IPS-15b (cell line): Measurements from ENCODE around the gene GRID1.
"Not testable (repeated sequence)": the region's sequence is repeated elsewhere in the genome, so short reads cannot be mapped to it uniquely, and the experiment has no call there.

Source experiments
- H3K27me3 ChIP-seq: one replicate; pipeline ENCODE4 v1.6.1; 2013; ENCODE audit warnings: low read length; ENCODE audit not compliant: control insufficient read depth, insufficient read depth
- H3K36me3 ChIP-seq: one replicate; pipeline ENCODE4 v1.6.1; 2013; ENCODE audit warnings: low read length; ENCODE audit not compliant: control insufficient read depth, insufficient read depth
- H3K4me1 ChIP-seq: one replicate; pipeline ENCODE4 v1.6.1; 2013; ENCODE audit warnings: mild to moderate bottlenecking, low read length; ENCODE audit not compliant: control insufficient read depth, insufficient read depth
- H3K4me3 ChIP-seq: one replicate; pipeline ENCODE4 v1.5.1; 2013; ENCODE audit warnings: low read depth, low read length
- H3K9ac ChIP-seq: one replicate; pipeline ENCODE4 v1.6.1; 2013; ENCODE audit warnings: low read depth, mild to moderate bottlenecking, low read length
- H3K9me3 ChIP-seq: one replicate; pipeline ENCODE4 v1.6.1; 2013; ENCODE audit warnings: mild to moderate bottlenecking, low read length; ENCODE audit not compliant: control insufficient read depth, insufficient read depth

Gene GRID1

GRCh38 chr10:86083206-86083605 is 283.4 kb downstream of the GRID1 start:
- peaks cover 4% of the 10 kb centered on the region for H3K4me1 ChIP-seq

GRCh38 chr10:86082556-86082955 is 284.0 kb downstream of the GRID1 start:
- H3K27me3 ChIP-seq = no peaks in the 10 kb centered on the region
- H3K4me3 ChIP-seq = no peak overlapping the region
- H3K36me3 ChIP-seq = no peaks in the 10 kb centered on the region
- H3K9me3 ChIP-seq = no peaks in the 10 kb centered on the region
- peaks cover 4% of the 10 kb centered on the region for H3K4me1 ChIP-seq
- H3K9ac ChIP-seq = no peak overlapping the region

More at GRCh38 chr10:86083206-86083605, 283.4 kb downstream of the GRID1 start:
- H3K36me3 ChIP-seq = no peaks in the 10 kb centered on the region
- H3K9me3 ChIP-seq = no peaks in the 10 kb centered on the region
- no peak overlapping the region for H3K4me3 ChIP-seq
- H3K9ac ChIP-seq = no peak overlapping the region
- H3K27me3 ChIP-seq = no peaks in the 10 kb centered on the region

GRCh38 chr10:86079088-86079487 is 287.5 kb downstream of the GRID1 start:
- H3K9me3 ChIP-seq = no peaks in the 10 kb centered on the region
- H3K4me3 ChIP-seq = no peak overlapping the region
- no peaks in the 10 kb centered on the region for H3K36me3 ChIP-seq
- peaks cover 4% of the 10 kb centered on the region for H3K4me1 ChIP-seq
- no peak overlapping the region for H3K9ac ChIP-seq
- H3K27me3 ChIP-seq = no peaks in the 10 kb centered on the region

GRCh38 chr10:86078639-86079035 is 288.0 kb downstream of the GRID1 start:
- Histone ChIP-seq H3K9me3 (no peaks in the 10 kb centered on the region), H3K4me3 (no peak overlapping the region), H3K4me1 (peaks cover 4% of the 10 kb centered on the region), H3K27me3 (no peaks in the 10 kb centered on the region), H3K9ac (no peak overlapping the region), H3K36me3 (no peaks in the 10 kb centered on the region)

GRCh38 chr10:86077871-86078638 is 288.5 kb downstream of the GRID1 start:
- Histone ChIP-seq H3K9me3 (no peaks in the 10 kb centered on the region), H3K4me3 (no peak overlapping the region), H3K27me3 (no peaks in the 10 kb centered on the region), H3K36me3 (no peaks in the 10 kb centered on the region), H3K4me1 (peaks cover 4% of the 10 kb centered on the region), H3K9ac (no peak overlapping the region)

GRCh38 chr10:86077271-86077670 is 289.3 kb downstream of the GRID1 start:
- Histone ChIP-seq H3K4me1 (peaks cover 4% of the 10 kb centered on the region), H3K4me3 (no peak overlapping the region), H3K36me3 (no peaks in the 10 kb centered on the region), H3K27me3 (no peaks in the 10 kb centered on the region), H3K9me3 (no peaks in the 10 kb centered on the region), H3K9ac (no peak overlapping the region)

- H3K36me3 ChIP-seq, H3K27me3 ChIP-seq: not testable (repeated sequence)
Measured at GRCh38 chr10:86076497-86076896, 290.1 kb downstream of the GRID1 start.

GRCh38 chr10:86075512-86075911 is 291.1 kb downstream of the GRID1 start:
- H3K9ac ChIP-seq = no peak overlapping the region
- H3K27me3 ChIP-seq = no peaks in the 10 kb centered on the region
- no peaks in the 10 kb centered on the region for H3K36me3 ChIP-seq
- H3K4me1 ChIP-seq = peaks cover 4% of the 10 kb centered on the region
- no peak overlapping the region for H3K4me3 ChIP-seq
- no peaks in the 10 kb centered on the region for H3K9me3 ChIP-seq

More at GRCh38 chr10:86076497-86076896, 290.1 kb downstream of the GRID1 start:
- not testable (repeated sequence) for H3K9me3 ChIP-seq, H3K4me1 ChIP-seq, H3K9ac ChIP-seq, H3K4me3 ChIP-seq

- Histone ChIP-seq H3K9me3 (no peaks in the 10 kb centered on the region), H3K4me1 (peaks cover 3% of the 10 kb centered on the region), H3K4me3 (no peak overlapping the region), H3K27me3 (no peaks in the 10 kb centered on the region), H3K9ac (no peak overlapping the region), H3K36me3 (no peaks in the 10 kb centered on the region)
Measured at GRCh38 chr10:86074294-86074693, 292.3 kb downstream of the GRID1 start.

GRCh38 chr10:86073199-86073977 is 293.2 kb downstream of the GRID1 start:
- no peaks in the 10 kb centered on the region for H3K9me3 ChIP-seq
- H3K9ac ChIP-seq = no peak overlapping the region
- no peaks in the 10 kb centered on the region for H3K4me1 ChIP-seq
- no peaks in the 10 kb centered on the region for H3K36me3 ChIP-seq
- H3K27me3 ChIP-seq = no peaks in the 10 kb centered on the region
- H3K4me3 ChIP-seq = no peak overlapping the region

GRCh38 chr10:86072413-86072812 is 294.2 kb downstream of the GRID1 start:
- Histone ChIP-seq H3K9me3 (no peaks in the 10 kb centered on the region), H3K9ac (no peak overlapping the region), H3K27me3 (no peaks in the 10 kb centered on the region), H3K4me1 (no peaks in the 10 kb centered on the region), H3K4me3 (no peak overlapping the region), H3K36me3 (no peaks in the 10 kb centered on the region)

GRCh38 chr10:86071758-86072157 is 294.8 kb downstream of the GRID1 start:
- no peaks in the 10 kb centered on the region for H3K4me1 ChIP-seq
- no peaks in the 10 kb centered on the region for H3K9me3 ChIP-seq
- H3K36me3 ChIP-seq = no peaks in the 10 kb centered on the region
- no peaks in the 10 kb centered on the region for H3K27me3 ChIP-seq
- no peak overlapping the region for H3K4me3 ChIP-seq
- H3K9ac ChIP-seq = no peak overlapping the region
